ENCODE data around the gene MST1R.
A peak's percentile ranks its signal among the peaks of the same experiment; 100 is the strongest.
"Not testable (repeated sequence)": the region's sequence is repeated elsewhere in the genome, so short reads cannot be mapped to it uniquely, and the experiment has no call there.

MST1R gene

DNA sequence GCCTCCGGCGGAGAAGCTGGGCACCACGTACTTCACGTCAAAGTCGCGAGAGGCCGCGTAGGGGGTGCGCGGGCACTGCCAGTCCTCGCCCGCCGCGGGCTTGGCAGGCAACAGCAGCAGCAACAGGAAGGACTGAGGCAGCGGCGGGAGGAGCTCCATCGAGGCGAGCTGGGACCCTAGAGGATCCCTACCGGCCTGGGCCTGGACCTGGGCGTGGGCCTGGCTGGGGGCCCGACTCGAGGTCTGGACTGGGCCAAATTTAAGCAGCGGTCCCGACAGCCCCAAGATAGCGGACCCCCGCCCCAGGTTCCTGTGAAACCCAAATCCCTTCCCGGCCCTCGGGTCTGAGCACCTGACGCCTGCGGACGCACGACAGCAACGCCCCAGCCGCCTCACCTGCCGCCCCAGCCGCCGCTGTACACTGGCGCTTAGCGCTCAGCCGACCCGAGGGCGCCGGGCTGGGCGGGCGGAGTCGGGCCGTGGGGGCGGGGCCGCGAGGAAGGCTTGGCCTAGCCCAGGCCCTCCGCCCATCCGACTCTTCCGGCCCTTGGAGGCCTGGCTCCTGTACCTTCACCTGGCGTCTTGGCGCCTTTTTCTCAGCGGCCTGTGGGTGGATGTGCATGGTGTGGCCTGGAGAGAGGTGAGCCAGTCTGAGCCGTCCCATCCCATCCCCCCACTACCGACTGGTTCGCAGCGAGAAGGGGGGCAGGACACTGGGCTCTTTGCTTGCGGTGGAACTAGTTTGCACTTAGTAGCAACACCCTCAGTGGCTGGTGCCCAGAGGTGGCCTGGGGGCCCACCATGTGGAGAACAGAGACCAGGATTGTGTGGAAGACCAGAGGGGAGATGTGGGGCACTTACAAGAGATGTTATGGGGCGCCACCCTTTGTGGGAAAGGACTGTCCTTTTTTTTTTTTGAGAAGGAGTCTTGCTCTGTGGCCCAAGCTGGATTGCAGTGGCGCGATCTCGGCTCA lies at the start of gene MST1R:
Gene MST1R (minus strand): TSS at position 423 of the 974 bp plus-strand sequence. CDS start 264 bp downstream, at position 159.
- no peak for DNase-seq (ENCODE audit: extremely low read depth, low read depth)
- TF ChIP-seq, protein P1, sequence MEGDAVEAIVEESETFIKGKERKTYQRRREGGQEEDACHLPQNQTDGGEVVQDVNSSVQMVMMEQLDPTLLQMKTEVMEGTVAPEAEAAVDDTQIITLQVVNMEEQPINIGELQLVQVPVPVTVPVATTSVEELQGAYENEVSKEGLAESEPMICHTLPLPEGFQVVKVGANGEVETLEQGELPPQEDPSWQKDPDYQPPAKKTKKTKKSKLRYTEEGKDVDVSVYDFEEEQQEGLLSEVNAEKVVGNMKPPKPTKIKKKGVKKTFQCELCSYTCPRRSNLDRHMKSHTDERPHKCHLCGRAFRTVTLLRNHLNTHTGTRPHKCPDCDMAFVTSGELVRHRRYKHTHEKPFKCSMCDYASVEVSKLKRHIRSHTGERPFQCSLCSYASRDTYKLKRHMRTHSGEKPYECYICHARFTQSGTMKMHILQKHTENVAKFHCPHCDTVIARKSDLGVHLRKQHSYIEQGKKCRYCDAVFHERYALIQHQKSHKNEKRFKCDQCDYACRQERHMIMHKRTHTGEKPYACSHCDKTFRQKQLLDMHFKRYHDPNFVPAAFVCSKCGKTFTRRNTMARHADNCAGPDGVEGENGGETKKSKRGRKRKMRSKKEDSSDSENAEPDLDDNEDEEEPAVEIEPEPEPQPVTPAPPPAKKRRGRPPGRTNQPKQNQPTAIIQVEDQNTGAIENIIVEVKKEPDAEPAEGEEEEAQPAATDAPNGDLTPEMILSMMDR (IDR thresholded peaks at IDR 0.05; ENCODE audit: low read depth, low read length), result no peak

DNA sequence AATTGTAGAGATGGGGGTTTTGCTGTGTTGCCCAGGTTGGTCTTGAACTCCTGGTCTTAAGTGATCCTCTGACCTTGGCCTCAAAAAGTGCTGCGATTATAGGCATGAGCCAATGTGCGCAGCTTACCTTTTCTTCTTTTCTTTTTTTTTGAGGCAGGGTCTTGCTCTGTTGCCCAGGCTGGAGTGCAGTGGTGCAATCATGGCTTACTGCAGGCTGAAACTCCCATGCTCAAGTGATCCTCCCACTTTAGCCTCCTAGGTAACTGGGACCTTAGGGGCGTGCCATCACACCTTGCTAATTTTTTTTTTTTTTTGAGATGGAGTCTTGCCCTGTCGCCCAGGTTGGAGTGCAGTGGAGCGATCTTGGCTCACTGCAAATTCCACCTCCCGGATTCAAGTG lies 49.3 kb upstream of the MST1R start:
- DNase-seq (ENCODE audit: extremely low read depth, low read depth), result no peak
- TF ChIP-seq, protein P1 (IDR thresholded peaks at IDR 0.05; ENCODE audit: low read depth, low read length), result no peak

DNA sequence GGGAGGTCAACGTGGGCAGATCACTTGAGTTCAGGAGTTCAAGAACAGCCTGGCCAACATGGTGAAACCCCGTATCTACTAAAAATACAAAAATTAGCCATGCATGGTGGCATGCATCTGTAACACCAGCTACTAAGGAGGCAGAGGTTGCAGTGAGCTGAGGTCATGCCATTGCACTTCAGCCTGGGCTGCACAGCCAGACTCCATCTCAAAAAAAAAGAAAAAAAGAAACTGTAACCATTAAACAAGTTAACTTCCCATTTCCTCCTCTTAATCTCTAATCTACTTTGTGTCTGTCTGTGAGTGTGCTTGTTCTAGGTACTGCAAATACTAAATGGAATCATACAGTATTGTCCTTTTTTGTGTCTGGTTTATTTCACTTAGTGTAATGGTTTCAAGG lies 39.0 kb upstream of the MST1R start:
- TF ChIP-seq, protein P1 (IDR thresholded peaks at IDR 0.05; ENCODE audit: low read depth, low read length), result no peak
- DNase-seq (ENCODE audit: extremely low read depth, low read depth), result no peak

DNA sequence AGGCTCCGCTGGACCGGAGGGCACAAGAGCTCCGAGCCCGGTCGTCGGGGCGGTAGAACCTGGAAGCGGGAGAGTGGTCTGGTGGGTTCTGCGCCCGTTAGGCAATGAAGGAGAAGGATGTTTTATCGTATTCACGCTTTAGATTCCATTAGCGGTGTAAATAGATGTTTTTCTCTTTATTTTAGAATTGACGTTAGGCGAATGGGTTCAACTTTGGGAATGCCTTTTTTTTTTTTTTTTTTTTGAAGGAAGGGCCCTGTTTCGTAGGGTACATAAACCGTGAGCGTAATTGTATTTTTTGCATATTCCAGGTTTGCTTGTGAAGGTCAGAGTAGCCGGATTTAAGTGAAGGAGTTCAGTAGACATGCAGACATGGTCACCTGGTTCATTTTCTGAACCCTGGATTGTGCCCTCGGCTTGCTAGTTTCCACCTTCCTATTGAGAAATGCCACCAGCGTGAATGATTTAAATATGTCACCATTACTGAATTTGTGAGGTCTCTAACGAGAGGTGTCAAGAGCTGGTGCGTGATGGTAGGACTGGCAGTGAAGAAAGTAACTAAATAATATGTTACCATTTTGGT lies 37.1 kb upstream of the MST1R start:
- TF ChIP-seq, protein P1 (IDR thresholded peaks at IDR 0.05; ENCODE audit: low read depth, low read length), result no peak
- no peak for DNase-seq (ENCODE audit: extremely low read depth, low read depth)

DNA sequence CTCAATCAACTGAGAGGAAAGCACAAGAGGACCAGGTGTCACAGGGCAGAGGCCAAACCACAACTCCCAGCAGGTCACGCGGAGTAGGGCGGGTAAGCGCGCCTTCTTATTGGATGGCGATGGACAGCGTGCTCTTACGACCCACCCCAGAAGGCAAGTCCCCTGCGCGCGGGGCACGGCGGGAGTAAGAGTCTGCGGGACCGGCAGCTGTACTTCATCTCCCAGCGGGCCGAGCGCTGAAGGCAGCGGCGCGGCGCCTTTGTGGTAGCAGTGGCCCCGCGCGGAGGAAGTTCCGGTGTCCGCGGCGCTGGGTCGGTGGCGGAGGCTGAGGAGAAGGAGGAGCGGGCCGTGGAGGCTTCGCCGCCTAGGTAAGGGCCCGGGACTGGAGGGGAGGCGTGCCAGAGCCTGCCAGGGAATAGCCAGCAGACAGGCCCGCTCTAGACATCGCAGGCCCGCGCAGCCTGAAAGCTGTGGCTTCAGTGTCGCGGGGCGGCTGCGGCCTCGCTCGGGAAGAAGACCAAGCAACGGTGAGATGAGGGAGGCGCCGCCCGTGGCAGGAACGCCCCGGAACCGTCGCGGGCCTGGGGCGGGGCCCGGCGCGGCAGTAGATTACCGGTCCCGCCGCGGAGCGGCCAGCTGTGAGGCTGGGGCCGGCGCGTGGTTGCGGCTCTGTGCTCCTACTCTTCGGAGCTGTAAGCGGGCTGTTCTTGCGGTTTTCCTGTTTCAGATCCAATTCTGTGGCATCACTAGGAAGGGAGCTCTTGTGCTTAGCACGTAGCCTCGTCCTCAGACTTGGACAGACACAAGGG lies 36.4 kb upstream of the MST1R start, which contains the start of gene RBM6:
Gene RBM6 (plus strand): TSS at position 293 of the 809 bp plus-strand sequence. CDS start 22,492 bp downstream, outside the sequence.
- peak; percentile 94 for DNase-seq (ENCODE audit: extremely low read depth, low read depth)
- TF ChIP-seq, protein P1 (IDR thresholded peaks at IDR 0.05; ENCODE audit: low read depth, low read length), result no peak; the same call in 1 of the 2 replicates

DNA sequence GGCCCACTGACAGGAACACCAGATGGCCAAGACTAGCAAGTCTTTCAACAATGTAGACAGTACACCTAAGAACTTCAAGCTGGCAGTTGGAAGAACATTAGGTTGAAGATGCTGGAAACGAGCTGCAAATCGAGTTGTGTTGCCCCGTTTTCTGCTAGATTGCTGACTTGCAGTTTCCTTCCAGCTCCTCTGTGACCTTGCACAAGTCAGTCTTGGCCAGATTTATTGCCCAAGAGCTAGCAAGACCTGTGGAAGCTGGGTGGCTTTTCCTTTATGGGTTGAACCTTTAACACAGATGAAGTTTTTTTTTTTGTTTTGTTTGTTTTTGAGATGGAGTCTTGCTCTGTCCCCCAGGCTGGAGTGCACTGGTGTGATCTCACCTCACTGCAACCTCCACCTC lies 33.4 kb upstream of the MST1R start:
- TF ChIP-seq, protein P1 (IDR thresholded peaks at IDR 0.05; ENCODE audit: low read depth, low read length), result no peak
- no peak for DNase-seq (ENCODE audit: extremely low read depth, low read depth)

DNA sequence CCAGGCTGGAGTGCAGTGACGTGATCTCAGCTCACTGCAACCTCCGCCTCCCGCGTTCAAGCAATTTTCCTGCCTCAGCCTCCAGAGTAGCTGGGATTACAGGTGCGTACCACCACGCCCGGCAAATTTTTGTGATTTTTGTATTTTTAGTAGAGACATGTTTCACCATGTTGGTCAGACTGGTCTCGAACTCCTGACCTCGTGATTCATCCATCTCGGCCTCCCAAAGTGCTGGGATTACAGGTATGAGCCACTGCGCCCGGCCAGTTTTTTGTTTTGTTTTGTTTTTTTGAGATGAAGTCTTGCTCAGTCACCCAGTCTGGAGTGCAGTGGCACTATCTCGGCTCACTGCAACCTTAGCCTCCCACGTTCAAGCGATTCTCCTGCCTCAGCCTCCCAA lies 28.6 kb upstream of the MST1R start:
- DNase-seq (ENCODE audit: extremely low read depth, low read depth), result not testable (repeated sequence)
